ENCODE results near the gene NAPA. TPM values are rescaled to one million over a fixed set of nuclear protein-coding genes. Genes with fewer than 3 reads are reported as not detected.

Gene NAPA
- total RNA-seq, 1 donor from 2014 or later = 80.0 TPM

DNA sequence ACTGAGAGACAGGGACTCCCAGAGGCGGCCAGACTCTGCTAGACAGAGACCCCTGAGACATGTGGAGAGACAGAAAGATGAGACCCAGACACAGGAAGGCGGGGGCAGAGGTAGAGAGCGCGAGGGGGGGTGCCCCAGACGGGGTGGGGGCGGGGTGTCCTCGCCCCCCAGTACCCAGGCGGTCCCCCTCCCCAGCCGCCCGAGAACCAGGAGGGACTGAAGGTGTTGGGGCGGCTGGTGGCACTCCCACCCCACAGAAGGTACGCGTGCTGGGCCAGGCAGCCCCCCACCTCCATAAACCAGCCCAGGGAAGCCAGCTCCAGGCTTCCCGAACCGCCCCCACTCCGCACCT is 43.5 kb downstream of the NAPA start:
- Mint-ChIP-seq H3K4me1 (ENCODE audit: low read depth) (peaks cover 6% of the 10 kb centered on the region), H3K27ac (no peak overlapping the region), H3K36me3 (ENCODE audit: insufficient read depth) (no peaks in the 10 kb centered on the region), H3K27me3 (peaks cover 44% of the 10 kb centered on the region), H3K9me3 (ENCODE audit: low read depth) (no peaks in the 10 kb centered on the region), H3K4me3 (ENCODE audit: low read depth) (peak overlapping the region; percentile 49)
- TF ChIP-seq, protein P1, sequence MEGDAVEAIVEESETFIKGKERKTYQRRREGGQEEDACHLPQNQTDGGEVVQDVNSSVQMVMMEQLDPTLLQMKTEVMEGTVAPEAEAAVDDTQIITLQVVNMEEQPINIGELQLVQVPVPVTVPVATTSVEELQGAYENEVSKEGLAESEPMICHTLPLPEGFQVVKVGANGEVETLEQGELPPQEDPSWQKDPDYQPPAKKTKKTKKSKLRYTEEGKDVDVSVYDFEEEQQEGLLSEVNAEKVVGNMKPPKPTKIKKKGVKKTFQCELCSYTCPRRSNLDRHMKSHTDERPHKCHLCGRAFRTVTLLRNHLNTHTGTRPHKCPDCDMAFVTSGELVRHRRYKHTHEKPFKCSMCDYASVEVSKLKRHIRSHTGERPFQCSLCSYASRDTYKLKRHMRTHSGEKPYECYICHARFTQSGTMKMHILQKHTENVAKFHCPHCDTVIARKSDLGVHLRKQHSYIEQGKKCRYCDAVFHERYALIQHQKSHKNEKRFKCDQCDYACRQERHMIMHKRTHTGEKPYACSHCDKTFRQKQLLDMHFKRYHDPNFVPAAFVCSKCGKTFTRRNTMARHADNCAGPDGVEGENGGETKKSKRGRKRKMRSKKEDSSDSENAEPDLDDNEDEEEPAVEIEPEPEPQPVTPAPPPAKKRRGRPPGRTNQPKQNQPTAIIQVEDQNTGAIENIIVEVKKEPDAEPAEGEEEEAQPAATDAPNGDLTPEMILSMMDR (IDR thresholded peaks at IDR 0.05; ENCODE audit: unreplicated experiment) = no peak
- DNase-seq (ENCODE audit: low spot score, unreplicated experiment) = no peak

DNA sequence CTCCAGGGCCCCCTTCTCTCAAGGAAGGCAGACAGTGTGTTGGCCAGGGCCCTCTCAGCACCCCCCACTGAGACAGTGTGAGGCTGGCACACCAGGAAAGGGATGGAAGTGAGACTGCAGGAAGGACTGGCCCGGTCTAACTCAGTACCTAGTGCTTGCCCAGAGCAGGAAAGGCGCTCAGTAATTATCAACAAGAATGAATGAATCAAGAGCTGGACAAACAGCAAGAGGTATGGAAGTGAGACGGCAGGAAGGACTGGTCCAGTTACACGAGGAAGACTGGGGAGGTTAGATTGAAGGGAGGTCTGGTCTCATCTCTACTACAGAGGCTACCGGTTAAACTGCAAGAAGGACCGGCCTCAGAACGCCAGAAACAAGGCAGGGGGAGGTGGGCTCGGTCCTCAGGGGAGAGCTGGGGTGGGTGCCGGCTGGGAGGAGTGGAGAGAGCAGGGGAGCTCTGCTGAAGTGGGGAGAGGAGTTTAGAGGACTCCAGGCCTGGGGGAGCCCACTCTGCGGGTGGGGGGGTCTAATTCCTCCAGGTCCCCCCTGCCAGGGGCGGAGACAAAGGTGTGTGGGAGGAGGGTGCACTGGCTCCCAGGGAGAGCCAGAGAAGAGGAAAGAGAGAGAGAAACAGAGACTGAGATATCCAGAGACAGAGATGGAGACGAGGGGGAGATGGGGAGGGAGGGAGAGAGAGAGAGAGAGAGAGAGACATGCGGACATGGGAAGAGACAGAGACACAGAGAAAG is 44.2 kb downstream of the NAPA start:
- H3K4me1 Mint-ChIP-seq (ENCODE audit: low read depth) = peaks cover 6% of the 10 kb centered on the region
- H3K27ac Mint-ChIP-seq = no peak overlapping the region

DNA sequence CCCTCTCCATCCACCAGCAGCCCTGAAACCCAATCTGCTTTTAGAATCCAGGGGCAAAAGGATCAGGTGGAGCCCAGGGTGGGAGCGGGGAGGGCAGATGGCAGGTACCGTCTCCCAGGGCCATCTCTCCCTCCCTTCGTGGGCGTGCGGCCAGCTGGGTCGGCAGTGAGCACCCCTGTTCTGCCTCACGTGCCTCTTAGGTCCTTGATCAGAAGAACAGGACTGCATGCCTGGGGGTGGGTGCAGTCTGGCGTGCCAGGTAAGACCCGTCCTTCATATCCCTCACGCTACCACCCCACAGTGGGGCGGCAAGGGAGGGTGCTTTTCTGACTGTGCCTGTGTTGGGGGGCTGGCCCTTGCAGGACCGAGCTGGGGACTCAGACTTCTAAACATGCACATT is 45.1 kb downstream of the NAPA start:
- peaks cover 55% of the 10 kb centered on the region for H3K27me3 Mint-ChIP-seq
- H3K36me3 Mint-ChIP-seq (ENCODE audit: insufficient read depth) = no peaks in the 10 kb centered on the region
- DNase-seq (ENCODE audit: low spot score, unreplicated experiment) = no peak
- no peaks in the 10 kb centered on the region for H3K9me3 Mint-ChIP-seq (ENCODE audit: low read depth)
- H3K4me1 Mint-ChIP-seq (ENCODE audit: low read depth) = peaks cover 6% of the 10 kb centered on the region
- no peak overlapping the region for H3K4me3 Mint-ChIP-seq (ENCODE audit: low read depth)
- TF ChIP-seq, protein P1 (IDR thresholded peaks at IDR 0.05; ENCODE audit: unreplicated experiment) = no peak
- H3K27ac Mint-ChIP-seq = no peak overlapping the region

More for the DNA sequence above, 44.2 kb downstream of the NAPA start:
- H3K4me3 Mint-ChIP-seq (ENCODE audit: low read depth) = no peak overlapping the region
- DNase-seq (ENCODE audit: low spot score, unreplicated experiment) = no peak
- no peaks in the 10 kb centered on the region for H3K36me3 Mint-ChIP-seq (ENCODE audit: insufficient read depth)
- TF ChIP-seq, protein P1 (IDR thresholded peaks at IDR 0.05; ENCODE audit: unreplicated experiment) = no peak
- no peaks in the 10 kb centered on the region for H3K9me3 Mint-ChIP-seq (ENCODE audit: low read depth)
- peaks cover 48% of the 10 kb centered on the region for H3K27me3 Mint-ChIP-seq

DNA sequence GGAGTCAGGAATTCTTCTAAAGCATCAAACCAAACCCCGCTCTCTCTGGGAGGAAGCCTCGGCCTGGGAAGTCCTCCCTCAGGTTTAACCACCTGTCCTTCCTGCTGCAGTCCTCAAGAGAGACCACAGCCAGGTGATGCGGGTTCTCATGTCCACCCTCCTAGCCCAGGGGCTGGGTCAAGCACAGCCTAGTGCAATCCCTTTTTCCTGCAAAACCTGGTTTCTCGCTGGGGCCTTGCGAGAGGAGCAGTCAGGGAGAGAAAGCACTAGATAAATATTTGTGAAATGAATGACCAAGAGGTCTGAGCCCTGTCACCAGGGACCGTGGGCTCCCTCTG is 45.5 kb downstream of the NAPA start:
- no peak for DNase-seq (ENCODE audit: low spot score, unreplicated experiment)
- TF ChIP-seq, protein P1 (IDR thresholded peaks at IDR 0.05; ENCODE audit: unreplicated experiment) = no peak
- peaks cover 59% of the 10 kb centered on the region for H3K27me3 Mint-ChIP-seq
- H3K4me1 Mint-ChIP-seq (ENCODE audit: low read depth) = peaks cover 6% of the 10 kb centered on the region
- no peaks in the 10 kb centered on the region for H3K9me3 Mint-ChIP-seq (ENCODE audit: low read depth)
- no peak overlapping the region for H3K27ac Mint-ChIP-seq
- H3K4me3 Mint-ChIP-seq (ENCODE audit: low read depth) = no peak overlapping the region
- H3K36me3 Mint-ChIP-seq (ENCODE audit: insufficient read depth) = no peaks in the 10 kb centered on the region

DNA sequence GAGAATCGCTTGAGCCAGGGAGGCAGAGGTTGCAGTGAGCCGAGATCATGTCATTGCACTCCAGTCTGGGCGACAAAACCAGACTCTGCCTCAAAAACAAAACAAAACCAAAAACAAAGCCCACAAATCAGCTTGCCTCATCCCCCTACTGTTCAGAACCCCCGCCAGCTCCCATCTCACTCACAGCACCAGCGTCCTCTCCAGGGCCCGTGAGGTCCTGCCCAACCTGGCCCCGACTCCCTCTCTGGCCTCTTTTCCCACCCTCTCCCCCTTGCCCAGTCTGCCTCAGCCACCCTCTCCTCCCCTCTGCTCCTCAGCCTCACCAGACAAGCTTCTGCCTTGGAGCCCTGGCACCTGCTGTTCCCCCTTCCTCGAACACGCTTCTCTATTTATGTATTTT is 46.9 kb downstream of the NAPA start:
- Mint-ChIP-seq H3K4me3 (ENCODE audit: low read depth) (no peak overlapping the region), H3K9me3 (ENCODE audit: low read depth) (no peaks in the 10 kb centered on the region), H3K36me3 (ENCODE audit: insufficient read depth) (no peaks in the 10 kb centered on the region), H3K4me1 (ENCODE audit: low read depth) (peaks cover 6% of the 10 kb centered on the region), H3K27ac (peak overlapping the region; percentile 41), H3K27me3 (peaks cover 59% of the 10 kb centered on the region)
- DNase-seq (ENCODE audit: low spot score, unreplicated experiment) = no peak
- TF ChIP-seq, protein P1 (IDR thresholded peaks at IDR 0.05; ENCODE audit: unreplicated experiment) = no peak

Measured in progenitor cell of endocrine pancreas (in vitro differentiated cells).